ENCODE measurements around the gene KCNIP4. TPM values are rescaled to one million over a fixed set of nuclear protein-coding genes. Genes with fewer than 3 reads are reported as not detected.

KCNIP4 gene
- polyA plus RNA-seq, 1 donor (not counting 4 experiments of a cell fraction or from before 2014, with no cell fraction given), result 0.07 TPM

DNA sequence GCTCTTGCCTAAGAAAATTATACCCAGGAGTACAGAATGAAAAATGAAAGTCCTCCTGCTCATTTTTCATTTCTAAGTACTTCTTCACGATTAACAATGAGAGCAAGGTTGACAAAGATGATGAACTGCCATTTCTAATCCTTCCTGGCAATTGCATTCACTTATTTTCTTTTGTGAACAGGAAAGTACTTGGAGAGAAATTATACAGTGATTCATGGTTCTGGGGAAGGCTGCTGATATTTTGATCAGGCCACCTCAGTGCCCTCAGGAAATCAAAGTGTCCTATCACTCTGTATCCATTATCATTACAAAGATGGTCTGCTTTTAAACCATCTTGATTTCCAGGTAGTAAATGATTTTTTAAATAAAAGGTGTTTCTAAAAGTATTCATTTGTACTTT is 780.9 kb downstream of the KCNIP4 start:
- dilution Hi-C loops (cut with MboI; ENCODE audit: extremely low pct_ligation_motif_present, low sequenced_read_pairs), result no loop called here
- no peak for FAIRE-seq
- H3K27ac ChIP-seq (ENCODE audit: control insufficient read depth, insufficient read depth, low read length), result no peak overlapping the region

DNA sequence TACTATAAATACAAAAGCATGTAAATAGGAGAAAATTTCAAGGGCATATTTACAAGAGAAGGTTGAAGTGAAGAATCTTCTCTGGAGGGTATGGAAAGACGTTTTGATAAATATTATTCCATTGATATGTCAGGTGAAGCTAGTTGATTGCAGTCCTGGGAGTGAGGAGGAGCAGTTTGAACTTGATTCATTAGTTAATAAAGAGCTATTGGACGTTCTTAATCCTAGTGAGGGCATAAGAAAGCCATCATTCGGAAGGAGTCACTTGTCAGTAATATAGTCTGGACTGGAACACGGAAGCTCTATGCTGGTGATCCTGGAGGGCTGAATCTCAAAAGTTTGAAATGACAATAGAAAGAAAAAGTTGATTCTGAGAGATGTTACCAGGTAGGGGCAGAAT is 793.2 kb downstream of the KCNIP4 start:
- H3K9me1 ChIP-seq (ENCODE audit: control insufficient read depth, extremely low read depth, insufficient read depth, low read length), result no peaks in the 10 kb centered on the region

More for the DNA sequence above, 780.9 kb downstream of the KCNIP4 start:
- Histone ChIP-seq H2AFZ (ENCODE audit: control insufficient read depth, low read length) (no peak overlapping the region), H3K4me2 (ENCODE audit: control insufficient read depth, extremely low read depth, insufficient read depth, low read depth, low read length) (no peak overlapping the region), H3K9me3 (ENCODE audit: control insufficient read depth, low read depth, low read length) (no peaks in the 10 kb centered on the region), H3K27me3 (ENCODE audit: control insufficient read depth, extremely low read depth, insufficient read depth, low read length) (no peaks in the 10 kb centered on the region), H4K20me1 (ENCODE audit: control insufficient read depth, extremely low read depth, insufficient read depth, low read length) (no peaks in the 10 kb centered on the region), H3K79me2 (ENCODE audit: control insufficient read depth, insufficient read depth, low read length) (no peaks in the 10 kb centered on the region), H3K36me3 (ENCODE audit: control insufficient read depth in 2 of 2, extremely low read depth in 1 of 2, insufficient read depth in 2 of 2, low read length in 2 of 2) (no peaks in the 10 kb centered on the region), H3K4me3 (ENCODE audit: control insufficient read depth in 2 of 3, extremely low read depth in 1 of 3, insufficient read depth in 2 of 3, low read depth in 1 of 3, low read length in 3 of 3) (no peak overlapping the region), H3K4me1 (ENCODE audit: control insufficient read depth, extremely low read depth, insufficient read depth, low read length) (no peaks in the 10 kb centered on the region), H3K9ac (ENCODE audit: control insufficient read depth, extremely low read depth, insufficient read depth, low read length) (no peak overlapping the region), H3K9me1 (ENCODE audit: control insufficient read depth, extremely low read depth, insufficient read depth, low read length) (no peaks in the 10 kb centered on the region)
- TF ChIP-seq CTCF (optimal IDR thresholded peaks at IDR 0.05 in 1 of 3, IDR thresholded peaks at IDR 0.05 in 1 of 3, conservative IDR thresholded peaks at IDR 0.05 in 1 of 3; ENCODE audit: extremely low read depth in 1 of 3, insufficient read depth in 2 of 3, low read length in 3 of 3) (no peak), EZH2 (IDR thresholded peaks at IDR 0.05; ENCODE audit: low read length) (no peak)
- DNase-seq (ENCODE audit: low read depth, low spot score), result no peak

More for the DNA sequence above, 793.2 kb downstream of the KCNIP4 start:
- Histone ChIP-seq H3K4me1 (ENCODE audit: control insufficient read depth, extremely low read depth, insufficient read depth, low read length) (no peaks in the 10 kb centered on the region), H3K27ac (ENCODE audit: control insufficient read depth, insufficient read depth, low read length) (no peak overlapping the region), H3K27me3 (ENCODE audit: control insufficient read depth, extremely low read depth, insufficient read depth, low read length) (no peaks in the 10 kb centered on the region), H3K36me3 (ENCODE audit: control insufficient read depth in 2 of 2, extremely low read depth in 1 of 2, insufficient read depth in 2 of 2, low read length in 2 of 2) (no peaks in the 10 kb centered on the region), H3K9me3 (ENCODE audit: control insufficient read depth, low read depth, low read length) (no peaks in the 10 kb centered on the region), H3K4me2 (ENCODE audit: control insufficient read depth, extremely low read depth, insufficient read depth, low read depth, low read length) (no peak overlapping the region), H3K9ac (ENCODE audit: control insufficient read depth, extremely low read depth, insufficient read depth, low read length) (no peak overlapping the region), H4K20me1 (ENCODE audit: control insufficient read depth, extremely low read depth, insufficient read depth, low read length) (no peaks in the 10 kb centered on the region), H2AFZ (ENCODE audit: control insufficient read depth, low read length) (no peak overlapping the region), H3K79me2 (ENCODE audit: control insufficient read depth, insufficient read depth, low read length) (no peaks in the 10 kb centered on the region), H3K4me3 (ENCODE audit: control insufficient read depth in 2 of 3, extremely low read depth in 1 of 3, insufficient read depth in 2 of 3, low read depth in 1 of 3, low read length in 3 of 3) (no peak overlapping the region)
- dilution Hi-C loops (cut with MboI; ENCODE audit: extremely low pct_ligation_motif_present, low sequenced_read_pairs), result no loop called here
- no peak for FAIRE-seq
- DNase-seq (ENCODE audit: low read depth, low spot score), result no peak
- no peak for TF ChIP-seq EZH2 (IDR thresholded peaks at IDR 0.05; ENCODE audit: low read length)
- no peak for TF ChIP-seq CTCF (optimal IDR thresholded peaks at IDR 0.05 in 1 of 3, IDR thresholded peaks at IDR 0.05 in 1 of 3, conservative IDR thresholded peaks at IDR 0.05 in 1 of 3; ENCODE audit: extremely low read depth in 1 of 3, insufficient read depth in 2 of 3, low read length in 3 of 3)

Data from keratinocyte (primary cell).